ENCODE results near the gene POLR2C. TPM values are rescaled to one million over a fixed set of nuclear protein-coding genes. Genes with fewer than 3 reads are reported as not detected.

Gene POLR2C
- total RNA-seq, 1 donor from 2014 or later: 52.7 TPM

DNA sequence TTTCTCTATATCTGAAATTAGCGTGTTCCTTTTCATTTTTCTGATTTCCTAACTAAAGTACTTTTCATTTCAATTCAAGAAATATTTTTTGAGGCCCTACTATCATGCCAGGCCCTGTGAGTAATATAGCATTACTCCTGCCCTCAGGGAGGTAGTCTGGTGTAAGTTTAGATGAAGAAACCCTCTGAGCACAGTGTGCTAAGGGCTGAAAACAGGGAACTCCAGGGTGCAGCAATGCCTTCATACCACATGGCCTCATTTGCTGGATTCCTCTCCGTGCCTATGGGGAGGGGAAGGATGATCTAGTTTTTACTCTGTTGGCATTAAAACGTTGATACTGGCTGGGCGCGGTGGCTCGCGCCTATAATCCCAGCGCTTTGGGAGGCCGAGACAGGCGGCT is 10.5 kb upstream of the POLR2C start:
- no peak for DNase-seq

- DNase-seq: no peak
Observed at GRCh38 chr16:57462978-57463362, 491 bp downstream of the POLR2C start.

- DNase-seq: no peak
Observed at GRCh38 chr16:57464523-57464922, 2.0 kb downstream of the POLR2C start.

DNA sequence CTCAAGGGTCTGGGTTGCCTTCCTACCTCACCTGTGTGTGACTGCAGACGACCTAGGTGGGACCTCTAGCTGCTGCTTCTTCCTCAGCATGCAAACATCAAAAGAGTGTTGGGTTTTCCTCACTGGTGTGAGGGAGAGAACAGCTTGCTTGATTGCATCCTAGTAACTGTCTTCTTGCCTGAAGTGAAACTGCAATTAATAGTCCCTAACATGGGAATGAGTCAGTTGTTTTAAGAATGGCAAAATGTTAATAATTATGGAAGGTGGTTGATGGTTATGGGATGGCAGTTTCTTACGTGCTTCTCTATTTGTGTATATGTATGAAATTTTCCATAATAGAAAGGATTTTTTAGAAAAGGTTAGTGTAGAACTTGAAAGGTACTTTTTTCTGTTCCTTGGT is 5.9 kb downstream of the POLR2C start:
- DNase-seq: no peak

GRCh38 chr16:57469046-57469445 is 6.6 kb downstream of the POLR2C start:
- no peak for DNase-seq

GRCh38 chr16:57469917-57470470 is 7.5 kb downstream of the POLR2C start:
- no peak for DNase-seq

DNA sequence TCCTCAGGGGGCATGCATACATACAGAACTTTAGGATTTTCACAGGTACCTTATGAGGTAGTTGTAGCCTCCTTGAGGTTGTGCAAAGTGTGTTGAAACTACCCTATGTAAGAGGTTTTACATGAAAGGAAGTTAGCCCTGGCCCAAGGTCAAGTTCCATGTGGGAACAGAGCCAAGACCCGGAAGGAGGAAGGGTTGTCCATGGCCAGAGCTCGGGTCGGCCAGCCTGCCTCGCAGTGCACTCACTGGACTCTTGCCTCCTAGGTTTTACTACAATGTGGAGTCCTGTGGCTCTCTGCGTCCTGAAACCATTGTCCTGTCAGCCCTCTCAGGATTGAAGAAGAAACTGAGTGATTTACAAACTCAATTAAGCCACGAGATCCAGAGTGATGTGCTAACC is 8.2 kb downstream of the POLR2C start:
- DNase-seq: no peak

- no peak for DNase-seq
Observed at GRCh38 chr16:57471209-57471608, 8.7 kb downstream of the POLR2C start.

- DNase-seq: no peak
Observed at GRCh38 chr16:57471852-57472664, 9.6 kb downstream of the POLR2C start.

GRCh38 chr16:57472665-57473060 is 10.2 kb downstream of the POLR2C start:
- DNase-seq: no peak

DNA sequence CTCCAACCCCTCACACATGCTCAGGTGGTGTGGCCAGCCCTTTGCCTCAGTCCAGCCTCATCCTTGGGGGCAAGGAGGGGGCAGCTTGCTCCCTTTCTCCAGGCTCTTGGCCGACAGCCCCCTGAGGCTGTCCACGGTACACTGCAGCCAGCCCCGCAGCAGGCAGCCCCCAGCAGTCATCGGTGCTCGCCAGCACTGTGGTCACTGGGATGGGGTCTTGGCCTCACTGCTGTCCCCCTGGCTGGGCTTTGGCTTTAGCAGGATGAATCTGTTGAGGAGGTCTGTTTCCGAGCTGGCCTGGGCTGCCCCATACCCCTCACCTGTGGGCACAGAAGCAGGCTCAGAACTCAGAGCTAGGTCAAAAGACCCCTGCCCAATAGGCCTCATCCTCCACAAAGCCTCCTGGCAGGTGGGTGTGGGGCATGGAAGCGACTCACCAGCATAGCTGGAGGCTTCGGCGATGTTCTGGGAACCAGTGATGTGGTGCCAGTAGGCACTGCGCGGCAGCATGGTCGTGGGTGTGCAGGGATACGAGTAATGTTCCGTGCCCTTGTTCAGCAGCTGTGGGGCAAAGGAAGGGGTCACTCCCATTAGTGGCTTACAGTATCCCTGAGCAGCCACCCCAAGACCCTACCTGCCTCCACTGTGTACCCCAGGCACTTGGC is 10.8 kb downstream of the POLR2C start:
- DNase-seq: no peak

DNA sequence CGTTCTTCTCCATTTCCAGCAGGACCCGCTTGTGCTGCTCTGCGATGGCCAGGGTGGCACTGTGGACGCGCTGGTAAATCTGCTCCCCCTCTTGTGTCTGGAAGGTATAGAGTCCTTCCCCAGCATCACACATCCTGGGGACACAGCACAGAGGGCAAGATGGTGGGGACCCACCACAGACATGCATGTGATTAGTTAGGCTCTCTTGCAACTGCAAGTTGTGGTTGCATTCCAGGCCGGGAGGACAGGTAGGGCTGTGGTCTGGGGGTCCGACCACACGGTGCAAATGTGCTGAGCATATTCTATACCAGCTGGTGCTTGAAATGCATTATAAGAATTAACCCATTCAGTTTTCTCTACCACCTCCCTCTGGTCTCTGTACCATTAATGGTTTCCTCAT is 11.4 kb downstream of the POLR2C start:
- DNase-seq: no peak

- no peak for DNase-seq
Observed at GRCh38 chr16:57474671-57475661, 12.5 kb downstream of the POLR2C start.

- no peak for DNase-seq
Observed at GRCh38 chr16:57475711-57476339, 13.3 kb downstream of the POLR2C start.

DNA sequence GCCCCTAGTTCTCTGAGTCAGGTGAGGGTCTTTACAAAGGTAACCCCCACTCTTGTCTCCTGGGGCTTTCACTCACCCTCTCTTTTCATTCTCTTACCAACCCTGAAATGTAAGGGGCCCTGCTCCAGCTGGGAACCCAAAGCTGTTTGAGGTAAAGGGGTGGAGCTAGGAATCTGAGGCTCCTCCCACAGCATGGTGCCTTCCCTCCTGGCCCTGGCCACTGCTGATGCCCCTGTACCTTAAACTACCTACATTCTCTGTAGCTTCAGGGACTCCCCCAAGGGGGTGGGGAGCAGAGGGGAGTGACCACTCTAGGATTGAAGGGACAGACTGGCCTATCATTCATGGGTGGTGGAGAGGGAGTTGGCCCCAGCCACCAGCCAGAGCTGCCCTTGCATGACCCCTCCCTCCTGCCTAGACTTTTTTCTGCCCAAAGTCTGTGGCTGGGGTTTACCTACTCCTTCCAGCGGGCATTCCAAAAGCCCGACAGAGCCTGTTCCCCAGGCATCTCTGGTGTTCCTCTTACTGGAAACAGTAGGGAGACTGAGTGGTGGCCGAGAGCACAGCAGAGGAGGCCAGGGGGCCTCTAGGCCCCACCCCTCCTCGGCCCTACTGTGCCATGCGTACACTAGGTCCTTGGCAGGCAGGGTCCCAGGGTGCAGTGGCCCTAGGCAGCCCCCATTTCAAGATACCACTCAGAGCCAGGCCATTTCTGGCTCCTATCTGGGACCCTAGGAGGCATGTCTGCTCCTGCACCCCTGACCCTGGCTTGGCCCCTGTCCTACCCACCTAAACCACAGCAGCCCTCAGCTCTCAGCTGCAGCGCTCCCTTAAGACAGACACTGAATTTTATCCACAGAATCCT is 14.3 kb downstream of the POLR2C start:
- no peak for DNase-seq

DNA sequence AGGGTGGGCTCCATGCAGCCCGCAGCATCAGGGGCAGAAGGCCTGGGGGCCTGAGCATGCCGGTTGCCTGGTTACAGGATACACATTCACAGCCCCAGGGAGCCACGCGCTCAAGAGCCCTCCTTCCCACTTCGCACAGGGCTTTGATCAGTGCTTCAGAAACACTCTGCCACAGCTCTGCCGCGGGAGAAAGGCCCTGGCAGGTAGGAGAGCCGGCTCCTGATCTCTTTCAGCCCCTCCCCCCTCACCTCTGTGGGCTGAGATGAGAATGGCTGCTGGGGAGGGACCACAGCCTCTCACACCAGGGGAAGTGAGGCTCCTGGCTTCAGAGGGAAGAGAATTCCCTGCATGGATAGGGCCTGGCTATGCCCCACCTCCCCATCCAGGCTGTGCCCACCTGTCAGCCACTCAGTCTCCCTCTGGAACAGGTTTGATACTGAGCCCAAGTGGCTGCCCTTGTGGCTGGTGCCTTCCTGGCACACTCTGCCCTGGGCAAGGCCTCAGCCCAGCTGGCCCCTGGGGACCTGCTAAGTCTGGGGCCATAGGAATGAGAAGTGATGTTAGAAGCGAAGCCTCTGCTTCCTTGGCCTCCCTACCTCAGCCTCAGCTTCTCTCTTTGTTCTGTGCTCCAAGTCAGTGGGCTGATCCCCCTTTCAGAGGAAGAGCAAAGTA is 15.2 kb downstream of the POLR2C start:
- no peak for DNase-seq

DNA sequence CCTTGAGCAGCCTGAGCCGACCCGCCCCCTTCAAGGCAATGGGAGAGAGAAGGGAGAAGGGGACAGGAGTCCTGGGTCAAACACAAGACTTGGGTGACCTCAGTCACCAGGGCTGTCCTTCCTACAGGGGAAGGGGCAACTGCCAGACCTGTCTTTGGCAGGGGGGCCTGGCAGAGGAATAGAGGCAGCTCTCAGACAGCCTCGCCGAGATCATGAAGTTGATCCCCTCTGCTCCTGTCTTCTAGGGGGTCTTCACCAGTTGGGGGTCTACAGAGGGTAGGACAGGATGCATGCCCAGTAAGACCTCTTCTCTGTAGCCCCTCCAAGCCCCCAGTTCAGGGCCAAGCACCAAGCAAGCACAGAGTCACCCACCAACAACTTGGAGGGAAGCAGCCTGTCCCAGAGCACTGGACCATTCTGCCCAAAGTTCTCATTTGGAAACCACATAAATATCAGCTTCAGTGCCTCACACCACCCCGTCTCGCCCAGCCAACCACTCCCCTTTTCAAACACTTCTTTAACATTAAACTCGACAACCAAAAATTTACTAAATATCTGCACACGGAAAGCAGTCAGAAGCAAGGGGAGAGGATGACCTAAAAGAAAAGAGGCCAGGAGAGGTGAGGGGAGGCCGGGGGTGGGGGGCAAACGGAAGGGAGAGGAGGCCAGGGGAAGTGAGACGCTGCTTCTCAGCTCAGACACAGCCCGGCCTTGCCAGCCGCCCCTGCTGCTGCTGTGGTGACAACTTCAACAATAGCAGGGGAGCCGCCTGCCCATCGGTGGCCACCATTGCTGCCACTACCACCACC is 16.1 kb downstream of the POLR2C start:
- no peak for DNase-seq

DNA sequence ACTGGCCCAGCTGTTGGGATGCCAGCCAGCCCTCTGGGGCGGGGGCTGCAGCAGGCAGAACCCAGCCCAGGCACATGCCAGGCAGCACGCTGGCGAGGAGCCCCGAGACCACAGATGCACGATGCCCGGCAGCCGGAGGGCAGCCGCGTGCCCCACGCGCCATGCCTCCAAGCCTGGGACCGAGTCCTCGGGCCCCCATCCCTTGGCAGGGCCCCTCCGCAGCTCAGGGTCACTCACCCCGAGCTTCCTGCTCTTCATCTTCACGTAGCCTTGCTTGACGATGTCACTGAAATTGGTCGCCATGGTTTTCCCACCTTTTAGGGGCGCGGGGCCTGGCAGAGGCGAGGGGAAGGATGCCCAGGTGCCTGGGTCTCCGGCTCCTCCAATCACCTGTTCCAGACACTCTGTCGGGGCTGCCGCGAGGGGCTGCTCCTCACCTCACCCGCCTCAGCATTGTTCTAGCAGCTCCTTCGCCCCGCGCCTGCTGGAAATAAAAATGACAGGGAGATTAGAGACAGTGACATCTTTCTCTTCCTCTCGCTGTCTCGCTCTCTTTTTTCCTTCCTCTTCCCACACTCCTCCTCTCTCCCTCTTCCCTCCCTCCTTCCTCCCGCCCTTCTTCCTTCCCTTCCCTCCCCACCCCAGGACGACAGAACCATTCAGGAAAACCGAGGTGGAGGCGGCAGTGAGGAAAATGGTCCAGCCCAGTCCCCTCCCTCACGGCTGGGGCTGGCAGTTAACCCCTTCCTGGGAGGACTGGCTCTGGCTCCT is 16.9 kb downstream of the POLR2C start:
- DNase-seq: no peak

Measured in occipital lobe (tissue), 2 donors.